K562 (cell line): ENCODE data around the gene GLB1L. TPM values are rescaled to one million over a fixed set of nuclear protein-coding genes. Genes with fewer than 3 reads are reported as not detected.
A peak's percentile ranks its signal among the peaks of the same experiment; 100 is the strongest.

Source experiments
- ATF1 ChIP-seq, 2 experiments: fragments of 450-650 bp in 1 of 2; IDR thresholded peaks; 2 replicates each; pipeline ENCODE4 v1.6.1; 2016; ENCODE audit warnings: missing compliant biosample characterization in 1 of 2, missing genetic modification characterization in 1 of 2
- FOXA3 ChIP-seq, 2 experiments: fragments of 450-650 bp in 1 of 2; sonication (generic) in 1 of 2; formaldehyde crosslinking; IDR thresholded peaks in 1 of 2; conservative IDR thresholded peaks in 1 of 2; 2 replicates each; pipeline versions ENCODE4 v1.4.0 to v1.8.0; 2020 to 2022; ENCODE audit warnings: mild to moderate bottlenecking in 2 of 2, missing genetic modification reagents in 1 of 2
- ILF3 ChIP-seq: fragments of 450-650 bp; IDR thresholded peaks from 2 replicates; pipeline ENCODE4 v1.6.1; 2018; ENCODE audit warnings: antibody characterized with exemption, mild to moderate bottlenecking, moderate library complexity, borderline replicate concordance
- JUN ChIP-seq, 2 experiments: sonication (generic) in 1 of 2; formaldehyde crosslinking in 1 of 2; IDR thresholded peaks; 2 replicates each; pipeline versions ENCODE4 v1.6.1 to v1.8.0; 2012 to 2022; ENCODE audit warnings: borderline replicate concordance in 2 of 2, mild to moderate bottlenecking in 2 of 2, improper control_type of control experiment in 1 of 2, low read depth in 1 of 2, low read length in 1 of 2, missing genetic modification reagents in 1 of 2
- POLR2G ChIP-seq: fragments of 200-400 bp; formaldehyde crosslinking; IDR thresholded peaks from 2 replicates; pipeline ENCODE4 v1.6.1; 2017; ENCODE audit warnings: low read depth, mild to moderate bottlenecking, antibody characterized with exemption, low read length, moderate library complexity
- SP1 ChIP-seq: sonication (generic); formaldehyde crosslinking; IDR thresholded peaks from 2 replicates; pipeline ENCODE4 v1.8.1; 2022; ENCODE audit warnings: mild to moderate bottlenecking, missing genetic modification reagents
- TAL1 ChIP-seq: fragments of 450-650 bp; IDR thresholded peaks from 2 replicates; pipeline ENCODE4 v1.6.1; 2016; ENCODE audit warnings: mild to moderate bottlenecking
- TCFL5 ChIP-seq: fragments of 250-450 bp; sonication (Bioruptor Pico); conservative IDR thresholded peaks from 2 replicates; pipeline ENCODE4 v1.6.1; 2021; ENCODE audit warnings: mild to moderate bottlenecking, moderate library complexity, matching md5 sums
- ZNF79 ChIP-seq: fragments of 250-450 bp; sonication (Bioruptor Pico); IDR thresholded peaks from 2 replicates; pipeline ENCODE4 v1.4.0; 2020; ENCODE audit warnings: low read depth, mild to moderate bottlenecking, moderate library complexity
- polyA plus RNA-seq, 8 experiments: library from polyadenylated mRNA; depleted of rRNA in 4 of 8; stranded (reverse) in 5 of 8; unstranded in 3 of 8; fragments of >200 nt; fragmentation: Nextera tagmentation in 2 of 8; fragmentation: Illumina TruSeq in 1 of 8; extraction: Ambion mirVana in 2 of 8; extraction: Trizol in 1 of 8; gene quantifications; 2 replicates each; pipeline versions ENCODE4 v1.2.1 to v1.2.3, GENCODE V29; 2011 to 2014; ENCODE audit warnings: inconsistent platforms in 1 of 8, missing spikeins in 1 of 8
- total RNA-seq, 7 experiments: library from RNA; depleted of rRNA in 6 of 7; stranded (reverse); fragments of >200 nt in 6 of 7; fragmentation: Illumina TruSeq in 2 of 7; extraction: Trizol in 2 of 7; gene quantifications; 2 replicates each; pipeline versions ENCODE4 v1.2.1 to v1.2.3, GENCODE V29; 2011 to 2021; ENCODE audit warnings: low replicate concordance in 1 of 7
- TF ChIP-seq, protein P1 (sequence below): fragments of 450-650 bp; IDR thresholded peaks from 2 replicates; pipeline ENCODE4 v1.6.1; 2014; ENCODE audit warnings: low read depth, mild to moderate bottlenecking, moderate library complexity, borderline replicate concordance
- TF ChIP-seq, protein P2 (sequence below): fragments of 200-800 bp; sonication (Bioruptor generic); IDR thresholded peaks from 2 replicates; pipeline ENCODE4 v1.6.1; 2017; ENCODE audit warnings: missing genetic modification characterization, missing compliant biosample characterization
- TF ChIP-seq, protein P3 (sequence below): fragments of 250-450 bp; sonication (Bioruptor Pico); IDR thresholded peaks from 2 replicates; pipeline ENCODE4 v1.9.0; 2021; ENCODE audit warnings: mild to moderate bottlenecking
- TF ChIP-seq, protein P4 (sequence below): sonication (generic); formaldehyde crosslinking; IDR thresholded peaks from 2 replicates; pipeline ENCODE4 v1.8.0; 2023; ENCODE audit warnings: missing genetic modification reagents, mild to moderate bottlenecking, borderline replicate concordance

GLB1L gene
- total and polyA plus RNA-seq, 9 of the 15 experiments (the other 6 are each of a cell fraction or from before 2014, with no cell fraction given): 0.42 to 2.9 (median 2.5) TPM

DNA sequence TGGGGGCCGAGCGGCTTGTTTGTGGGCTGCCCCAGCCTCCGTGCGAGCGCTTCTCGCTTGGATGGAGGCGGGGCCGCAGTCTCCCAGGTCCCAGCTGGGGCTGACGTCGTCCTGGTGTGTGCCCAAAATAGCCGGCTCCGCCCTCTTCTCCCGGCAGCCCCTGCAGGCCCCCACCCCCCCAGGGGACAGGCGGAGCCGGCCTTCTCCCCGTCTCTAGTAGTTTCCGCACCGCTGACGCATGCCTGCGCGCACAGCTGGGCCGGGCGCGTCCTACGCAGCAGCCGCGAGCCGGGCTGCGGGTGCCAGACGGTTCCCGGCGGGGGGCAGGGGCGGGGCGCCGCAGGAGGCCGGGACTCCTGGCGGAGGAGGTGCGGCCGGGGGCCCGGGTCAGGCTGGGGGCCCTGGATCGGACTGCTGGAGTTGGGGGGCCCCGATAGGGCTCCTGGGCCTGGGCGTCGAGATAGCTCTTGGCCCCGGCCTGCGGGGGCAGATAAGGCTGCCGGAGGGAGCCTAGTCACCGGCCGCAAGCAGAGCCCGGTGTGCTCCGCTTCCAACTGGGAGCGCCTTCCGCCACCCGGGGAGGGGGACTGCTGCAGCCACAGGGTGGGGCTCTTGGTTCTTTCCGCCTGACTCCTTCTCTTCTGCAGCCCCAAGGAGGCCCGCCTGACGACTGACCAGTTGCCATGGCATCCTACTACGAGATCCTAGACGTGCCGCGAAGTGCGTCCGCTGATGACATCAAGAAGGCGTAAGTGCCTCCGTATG lies 34.1 kb upstream of the GLB1L start, which contains the start of gene DNAJB2 (continued):
- TF ChIP-seq, protein P1, sequence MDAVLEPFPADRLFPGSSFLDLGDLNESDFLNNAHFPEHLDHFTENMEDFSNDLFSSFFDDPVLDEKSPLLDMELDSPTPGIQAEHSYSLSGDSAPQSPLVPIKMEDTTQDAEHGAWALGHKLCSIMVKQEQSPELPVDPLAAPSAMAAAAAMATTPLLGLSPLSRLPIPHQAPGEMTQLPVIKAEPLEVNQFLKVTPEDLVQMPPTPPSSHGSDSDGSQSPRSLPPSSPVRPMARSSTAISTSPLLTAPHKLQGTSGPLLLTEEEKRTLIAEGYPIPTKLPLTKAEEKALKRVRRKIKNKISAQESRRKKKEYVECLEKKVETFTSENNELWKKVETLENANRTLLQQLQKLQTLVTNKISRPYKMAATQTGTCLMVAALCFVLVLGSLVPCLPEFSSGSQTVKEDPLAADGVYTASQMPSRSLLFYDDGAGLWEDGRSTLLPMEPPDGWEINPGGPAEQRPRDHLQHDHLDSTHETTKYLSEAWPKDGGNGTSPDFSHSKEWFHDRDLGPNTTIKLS: peak; percentile 32; the same call in 1 of the 2 replicates
- TF ChIP-seq ZNF79 (CRISPR knock-in tag): 0 out of 2 replicates have a peak, but pooled peaks have one; percentile 5
- TF ChIP-seq POLR2G: peak; percentile 48; the same call in 1 of the 2 replicates
- TF ChIP-seq, protein P2, sequence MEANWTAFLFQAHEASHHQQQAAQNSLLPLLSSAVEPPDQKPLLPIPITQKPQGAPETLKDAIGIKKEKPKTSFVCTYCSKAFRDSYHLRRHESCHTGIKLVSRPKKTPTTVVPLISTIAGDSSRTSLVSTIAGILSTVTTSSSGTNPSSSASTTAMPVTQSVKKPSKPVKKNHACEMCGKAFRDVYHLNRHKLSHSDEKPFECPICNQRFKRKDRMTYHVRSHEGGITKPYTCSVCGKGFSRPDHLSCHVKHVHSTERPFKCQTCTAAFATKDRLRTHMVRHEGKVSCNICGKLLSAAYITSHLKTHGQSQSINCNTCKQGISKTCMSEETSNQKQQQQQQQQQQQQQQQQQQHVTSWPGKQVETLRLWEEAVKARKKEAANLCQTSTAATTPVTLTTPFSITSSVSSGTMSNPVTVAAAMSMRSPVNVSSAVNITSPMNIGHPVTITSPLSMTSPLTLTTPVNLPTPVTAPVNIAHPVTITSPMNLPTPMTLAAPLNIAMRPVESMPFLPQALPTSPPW: peak; percentile 97
- TF ChIP-seq JUN (IDR thresholded peaks at IDR 0.05; ENCODE audit: borderline replicate concordance, low read depth, low read length): peak; percentile 57; the same call in 1 of the 2 replicates
- TF ChIP-seq JUN (CRISPR knock-in tag; IDR thresholded peaks at IDR 0.05; ENCODE audit: borderline replicate concordance): peak; percentile 98
- TF ChIP-seq ILF3: 0 out of 2 replicates have a peak, but pooled peaks have one; percentile 54
- TF ChIP-seq, protein P3, sequence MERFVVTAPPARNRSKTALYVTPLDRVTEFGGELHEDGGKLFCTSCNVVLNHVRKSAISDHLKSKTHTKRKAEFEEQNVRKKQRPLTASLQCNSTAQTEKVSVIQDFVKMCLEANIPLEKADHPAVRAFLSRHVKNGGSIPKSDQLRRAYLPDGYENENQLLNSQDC (CRISPR knock-in tag): no peak
- TF ChIP-seq, protein P4, sequence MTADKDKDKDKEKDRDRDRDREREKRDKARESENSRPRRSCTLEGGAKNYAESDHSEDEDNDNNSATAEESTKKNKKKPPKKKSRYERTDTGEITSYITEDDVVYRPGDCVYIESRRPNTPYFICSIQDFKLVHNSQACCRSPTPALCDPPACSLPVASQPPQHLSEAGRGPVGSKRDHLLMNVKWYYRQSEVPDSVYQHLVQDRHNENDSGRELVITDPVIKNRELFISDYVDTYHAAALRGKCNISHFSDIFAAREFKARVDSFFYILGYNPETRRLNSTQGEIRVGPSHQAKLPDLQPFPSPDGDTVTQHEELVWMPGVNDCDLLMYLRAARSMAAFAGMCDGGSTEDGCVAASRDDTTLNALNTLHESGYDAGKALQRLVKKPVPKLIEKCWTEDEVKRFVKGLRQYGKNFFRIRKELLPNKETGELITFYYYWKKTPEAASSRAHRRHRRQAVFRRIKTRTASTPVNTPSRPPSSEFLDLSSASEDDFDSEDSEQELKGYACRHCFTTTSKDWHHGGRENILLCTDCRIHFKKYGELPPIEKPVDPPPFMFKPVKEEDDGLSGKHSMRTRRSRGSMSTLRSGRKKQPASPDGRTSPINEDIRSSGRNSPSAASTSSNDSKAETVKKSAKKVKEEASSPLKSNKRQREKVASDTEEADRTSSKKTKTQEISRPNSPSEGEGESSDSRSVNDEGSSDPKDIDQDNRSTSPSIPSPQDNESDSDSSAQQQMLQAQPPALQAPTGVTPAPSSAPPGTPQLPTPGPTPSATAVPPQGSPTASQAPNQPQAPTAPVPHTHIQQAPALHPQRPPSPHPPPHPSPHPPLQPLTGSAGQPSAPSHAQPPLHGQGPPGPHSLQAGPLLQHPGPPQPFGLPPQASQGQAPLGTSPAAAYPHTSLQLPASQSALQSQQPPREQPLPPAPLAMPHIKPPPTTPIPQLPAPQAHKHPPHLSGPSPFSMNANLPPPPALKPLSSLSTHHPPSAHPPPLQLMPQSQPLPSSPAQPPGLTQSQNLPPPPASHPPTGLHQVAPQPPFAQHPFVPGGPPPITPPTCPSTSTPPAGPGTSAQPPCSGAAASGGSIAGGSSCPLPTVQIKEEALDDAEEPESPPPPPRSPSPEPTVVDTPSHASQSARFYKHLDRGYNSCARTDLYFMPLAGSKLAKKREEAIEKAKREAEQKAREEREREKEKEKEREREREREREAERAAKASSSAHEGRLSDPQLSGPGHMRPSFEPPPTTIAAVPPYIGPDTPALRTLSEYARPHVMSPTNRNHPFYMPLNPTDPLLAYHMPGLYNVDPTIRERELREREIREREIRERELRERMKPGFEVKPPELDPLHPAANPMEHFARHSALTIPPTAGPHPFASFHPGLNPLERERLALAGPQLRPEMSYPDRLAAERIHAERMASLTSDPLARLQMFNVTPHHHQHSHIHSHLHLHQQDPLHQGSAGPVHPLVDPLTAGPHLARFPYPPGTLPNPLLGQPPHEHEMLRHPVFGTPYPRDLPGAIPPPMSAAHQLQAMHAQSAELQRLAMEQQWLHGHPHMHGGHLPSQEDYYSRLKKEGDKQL: no peak
- peak; percentile 98 for TF ChIP-seq TAL1
- no peak for TF ChIP-seq TCFL5 (CRISPR knock-in tag)
- peak; percentile 88 for TF ChIP-seq SP1 (CRISPR knock-in tag)
- TF ChIP-seq ATF1 (CRISPR knock-in tag; IDR thresholded peaks at IDR 0.05): peak; percentile 57; the same call in 1 of the 2 replicates
- peak; percentile 96 for TF ChIP-seq ATF1 (tag; IDR thresholded peaks at IDR 0.05)
- peak in 1 of 2 experiments; percentile 70; a peak in 2 of 4 replicates for TF ChIP-seq FOXA3 (CRISPR knock-in tag; conservative IDR thresholded peaks at IDR 0.05 in 1 of 2, IDR thresholded peaks at IDR 0.05 in 1 of 2)
